HCT116 (cell line): Measurements from ENCODE around the gene PRKCQ.

ENCODE experiments used
- CTCF ChIP-seq, 3 experiments: fragments of 200-600 bp in 1 of 3; sonication (generic) in 1 of 3; IDR thresholded peaks in 2 of 3; conservative IDR thresholded peaks in 1 of 3; 2 replicates each; pipeline ENCODE4 v1.5.1; 2012 to 2017; ENCODE audit warnings: low read depth in 2 of 3, low read length in 2 of 3, antibody characterized with exemption in 1 of 3, borderline replicate concordance in 1 of 3, control low read depth in 1 of 3, mild to moderate bottlenecking in 1 of 3, mixed read lengths in 1 of 3, mixed run types in 1 of 3, moderate library complexity in 1 of 3; ENCODE audit not compliant: insufficient read depth in 1 of 3
- EGR1 ChIP-seq: IDR thresholded peaks from 2 replicates; pipeline ENCODE4 v1.6.1; 2012; ENCODE audit warnings: low read depth
- EZH2 ChIP-seq: fragments of 200-600 bp; sonication (generic); IDR thresholded peaks from 2 replicates; pipeline ENCODE4 v1.6.1; 2017; ENCODE audit warnings: antibody characterized with exemption, mixed run types
- JUND ChIP-seq: IDR thresholded peaks from 2 replicates; pipeline ENCODE4 v1.6.1; 2012
- SP1 ChIP-seq: IDR thresholded peaks from 2 replicates; pipeline ENCODE4 v1.6.1; 2012; ENCODE audit warnings: low read depth
- TCF7L2 ChIP-seq: IDR thresholded peaks from 2 replicates; pipeline ENCODE4 v1.7.0; 2011; ENCODE audit warnings: borderline replicate concordance, inconsistent platforms; ENCODE audit not compliant: insufficient read depth, insufficient read length; ENCODE audit errors: extremely low read depth
- ZBTB33 ChIP-seq: IDR thresholded peaks from 2 replicates; pipeline ENCODE4 v1.6.1; 2011; ENCODE audit warnings: mild to moderate bottlenecking, low read length, moderate library complexity; ENCODE audit not compliant: insufficient replicate concordance; ENCODE audit errors: extremely low read depth
- ZNF274 ChIP-seq: fragments of 200-500 bp; sonication (Bioruptor generic); IDR thresholded peaks from 2 replicates; pipeline ENCODE4 v1.6.1; 2014; ENCODE audit warnings: mild to moderate bottlenecking, low read depth, low read length, inconsistent platforms

- no peak for TF ChIP-seq ZNF274
- no peak for TF ChIP-seq CTCF (IDR thresholded peaks at IDR 0.05 in 2 of 3, conservative IDR thresholded peaks at IDR 0.05 in 1 of 3; ENCODE audit: borderline replicate concordance in 1 of 3, insufficient read depth in 1 of 3, low read depth in 2 of 3, low read length in 2 of 3)
- TF ChIP-seq SP1, result no peak
- no peak for TF ChIP-seq ZBTB33
- no peak for TF ChIP-seq EGR1
- TF ChIP-seq TCF7L2, result no peak
- no peak for TF ChIP-seq EZH2
- TF ChIP-seq JUND, result no peak
These were observed 3.4 kb upstream of the PRKCQ start for GRCh38 chr10:6583447-6583846.
